Astrocyte (in vitro differentiated cells and primary cell): Measurements from ENCODE around the gene ETS1.

ENCODE experiments used
- EZH2 ChIP-seq: IDR thresholded peaks from 2 replicates; pipeline ENCODE4 v1.6.1; 2012; ENCODE audit warnings: mild to moderate bottlenecking, low read length, inconsistent platforms; ENCODE audit not compliant: insufficient read depth
- TF ChIP-seq, protein P1 (sequence below): IDR thresholded peaks from 2 replicates; pipeline ENCODE4 v1.5.1; 2011; ENCODE audit warnings: low read depth, mild to moderate bottlenecking, inconsistent platforms, low read length, moderate library complexity; ENCODE audit not compliant: insufficient read depth

DNA sequence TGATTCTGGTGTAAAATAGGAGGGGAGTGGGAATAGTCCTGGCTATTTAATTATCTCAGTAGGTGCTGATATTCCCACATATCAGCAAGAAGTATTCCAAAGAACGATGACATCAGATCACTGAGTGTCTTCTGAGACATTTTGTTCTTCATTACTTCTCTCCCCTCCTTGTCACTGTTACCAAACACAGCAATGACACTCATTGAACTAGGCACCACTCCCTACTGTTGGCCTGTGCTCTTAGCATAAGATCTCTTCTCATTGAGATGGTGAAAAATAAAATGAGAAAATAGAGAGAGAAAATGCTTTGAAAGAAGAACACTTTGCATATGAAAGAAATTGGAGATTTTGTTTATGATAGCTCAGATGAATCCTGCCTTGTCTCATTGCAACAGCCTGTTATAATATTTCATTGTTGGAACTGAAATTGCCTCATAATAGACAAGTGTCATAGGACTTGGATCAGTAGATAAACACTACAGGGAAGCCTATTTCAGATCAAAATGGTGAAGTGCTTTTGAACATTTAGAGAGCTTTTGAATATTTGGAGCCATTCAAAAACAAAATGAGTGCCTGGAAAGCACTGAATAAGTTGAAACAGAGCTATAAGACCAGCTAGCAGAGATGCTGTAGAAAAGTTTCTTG, 11.3 kb upstream of the ETS1 start:
- TF ChIP-seq, protein P1, sequence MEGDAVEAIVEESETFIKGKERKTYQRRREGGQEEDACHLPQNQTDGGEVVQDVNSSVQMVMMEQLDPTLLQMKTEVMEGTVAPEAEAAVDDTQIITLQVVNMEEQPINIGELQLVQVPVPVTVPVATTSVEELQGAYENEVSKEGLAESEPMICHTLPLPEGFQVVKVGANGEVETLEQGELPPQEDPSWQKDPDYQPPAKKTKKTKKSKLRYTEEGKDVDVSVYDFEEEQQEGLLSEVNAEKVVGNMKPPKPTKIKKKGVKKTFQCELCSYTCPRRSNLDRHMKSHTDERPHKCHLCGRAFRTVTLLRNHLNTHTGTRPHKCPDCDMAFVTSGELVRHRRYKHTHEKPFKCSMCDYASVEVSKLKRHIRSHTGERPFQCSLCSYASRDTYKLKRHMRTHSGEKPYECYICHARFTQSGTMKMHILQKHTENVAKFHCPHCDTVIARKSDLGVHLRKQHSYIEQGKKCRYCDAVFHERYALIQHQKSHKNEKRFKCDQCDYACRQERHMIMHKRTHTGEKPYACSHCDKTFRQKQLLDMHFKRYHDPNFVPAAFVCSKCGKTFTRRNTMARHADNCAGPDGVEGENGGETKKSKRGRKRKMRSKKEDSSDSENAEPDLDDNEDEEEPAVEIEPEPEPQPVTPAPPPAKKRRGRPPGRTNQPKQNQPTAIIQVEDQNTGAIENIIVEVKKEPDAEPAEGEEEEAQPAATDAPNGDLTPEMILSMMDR, result no peak
- no peak for TF ChIP-seq EZH2
